Activated T-helper 9 cell treated with anti-CD3 and anti-CD28 coated beads, Interleukin-2, amount 50 U/mL, for 16 hours (primary cell): ENCODE data around the gene GNB1.
"Not testable (repeated sequence)": the region's sequence is repeated elsewhere in the genome, so short reads cannot be mapped to it uniquely, and the experiment has no call there.

Experiments
- DNase-seq: peaks from one replicate; pipeline ENCODE4 v3.0.0-alpha.2; 2020; ENCODE audit warnings: low read depth

Gene GNB1

GRCh38 chr1:1760345-1760650 lies 130.6 kb downstream of the GNB1 start:
- no peak for DNase-seq

- DNase-seq: no peak
Observed at GRCh38 chr1:1759456-1760344, 131.2 kb downstream of the GNB1 start.

- DNase-seq: no peak
Observed at GRCh38 chr1:1758692-1759455, 132.0 kb downstream of the GNB1 start.

- no peak for DNase-seq
Observed at GRCh38 chr1:1758059-1758621, 132.7 kb downstream of the GNB1 start.

GRCh38 chr1:1757422-1758058 lies 133.3 kb downstream of the GNB1 start:
- no peak for DNase-seq

- DNase-seq: no peak
Observed at GRCh38 chr1:1756661-1757421, 134.0 kb downstream of the GNB1 start.

- DNase-seq: no peak
Observed at GRCh38 chr1:1755852-1756251, 135.0 kb downstream of the GNB1 start.

GRCh38 chr1:1755426-1755825 lies 135.5 kb downstream of the GNB1 start:
- no peak for DNase-seq

GRCh38 chr1:1754051-1754815 lies 136.7 kb downstream of the GNB1 start:
- DNase-seq: no peak

- no peak for DNase-seq
Observed at GRCh38 chr1:1753607-1754005, 137.3 kb downstream of the GNB1 start.

GRCh38 chr1:1752636-1753606 lies 138.0 kb downstream of the GNB1 start:
- DNase-seq: no peak

GRCh38 chr1:1752190-1752589 lies 138.7 kb downstream of the GNB1 start:
- no peak for DNase-seq

GRCh38 chr1:1749941-1750340 lies 140.9 kb downstream of the GNB1 start:
- not testable (repeated sequence) for DNase-seq

- no peak for DNase-seq
Observed at GRCh38 chr1:1748686-1749321, 142.1 kb downstream of the GNB1 start.

- DNase-seq: not testable (repeated sequence)
Observed at GRCh38 chr1:1746566-1746909, 144.3 kb downstream of the GNB1 start.

GRCh38 chr1:1745651-1746565 lies 145.0 kb downstream of the GNB1 start:
- DNase-seq: peak; percentile 66

GRCh38 chr1:1742529-1742928 lies 148.4 kb downstream of the GNB1 start:
- not testable (repeated sequence) for DNase-seq

- not testable (repeated sequence) for DNase-seq
Observed at GRCh38 chr1:1741013-1741412, 149.9 kb downstream of the GNB1 start.
